Measurements from ENCODE around the gene SMIM35.
A peak's percentile ranks its signal among the peaks of the same experiment; 100 is the strongest.

Gene SMIM35

GRCh38 chr11:118111019-118111743 lies 24.4 kb upstream of the SMIM35 start:
- DNase-seq, result peak in 1 of 10 donors; percentile 37
- intact Hi-C loops (cut with DNase I), result no loop called here

- intact Hi-C loops (cut with DNase I), result no loop called here
- peak in 1 of 10 donors; percentile 15 for DNase-seq
These were observed 22.5 kb upstream of the SMIM35 start for GRCh38 chr11:118109231-118109630.

GRCh38 chr11:118108513-118108912 lies 21.8 kb upstream of the SMIM35 start:
- intact Hi-C loops (cut with DNase I), result no loop called here
- DNase-seq, result peak in 1 of 10 donors; percentile 49

- no peak for DNase-seq
- intact Hi-C loops (cut with DNase I), result no loop called here
These were observed 20.1 kb upstream of the SMIM35 start for GRCh38 chr11:118106789-118107335.

- intact Hi-C loops (cut with DNase I), result no loop called here
- peak in 1 of 10 donors; percentile 24 for DNase-seq
These were observed 19.0 kb upstream of the SMIM35 start for GRCh38 chr11:118105657-118106305.

GRCh38 chr11:118104491-118104890 lies 17.7 kb upstream of the SMIM35 start:
- intact Hi-C loops (cut with DNase I), result no loop called here

GRCh38 chr11:118102721-118103261 lies 16.0 kb upstream of the SMIM35 start:
- intact Hi-C loops (cut with DNase I), result no loop called here
- peak in 1 of 10 donors; percentile 49 for DNase-seq

More at GRCh38 chr11:118104491-118104890, 17.7 kb upstream of the SMIM35 start:
- peak in 1 of 10 donors; percentile 55 for DNase-seq

GRCh38 chr11:118100691-118101232 lies 14.0 kb upstream of the SMIM35 start:
- peak in 1 of 10 donors; percentile 16 for DNase-seq
- intact Hi-C loops (cut with DNase I), result no loop called here

GRCh38 chr11:118099838-118100556 lies 13.2 kb upstream of the SMIM35 start:
- intact Hi-C loops (cut with DNase I), result no loop called here
- DNase-seq, result no peak

- peak in 3 of 10 donors; percentile 29 to 87 (median 84) for DNase-seq
- intact Hi-C loops (cut with DNase I), result no loop called here
These were observed 12.5 kb upstream of the SMIM35 start for GRCh38 chr11:118098996-118099837.

- DNase-seq, result no peak
- intact Hi-C loops (cut with DNase I), result no loop called here
These were observed 9.2 kb upstream of the SMIM35 start for GRCh38 chr11:118095967-118096367.

- DNase-seq, result no peak
- intact Hi-C loops (cut with DNase I), result no loop called here
These were observed 8.7 kb upstream of the SMIM35 start for GRCh38 chr11:118095493-118095892.

GRCh38 chr11:118092907-118093571 lies 6.3 kb upstream of the SMIM35 start:
- peak in 2 of 10 donors; percentile 4 to 12 for DNase-seq
- intact Hi-C loops (cut with DNase I), result no loop called here

- peak in 1 of 10 donors; percentile 9 for DNase-seq
- intact Hi-C loops (cut with DNase I), result no loop called here
These were observed 4.9 kb upstream of the SMIM35 start for GRCh38 chr11:118091690-118092089.

- DNase-seq, result peak in 2 of 10 donors; percentile 26 to 35
- intact Hi-C loops (cut with DNase I), result no loop called here
These were observed 3.9 kb upstream of the SMIM35 start for GRCh38 chr11:118090545-118091162.

GRCh38 chr11:118088531-118088930 lies 1.8 kb upstream of the SMIM35 start:
- intact Hi-C loops (cut with DNase I), result no loop called here
- DNase-seq, result peak in 2 of 10 donors; percentile 55 to 80

- intact Hi-C loops (cut with DNase I), result no loop called here
- peak in 1 of 10 donors; percentile 50 for DNase-seq
These were observed 1.2 kb upstream of the SMIM35 start for GRCh38 chr11:118087931-118088330.

GRCh38 chr11:118084656-118085055 lies 2.1 kb downstream of the SMIM35 start:
- intact Hi-C loops (cut with DNase I), result no loop called here
- peak in 3 of 10 donors; percentile 6 to 16 (median 14) for DNase-seq
